ENCODE data around the gene COL26A1.
A peak's percentile ranks its signal among the peaks of the same experiment; 100 is the strongest.

The COL26A1 gene

DNA sequence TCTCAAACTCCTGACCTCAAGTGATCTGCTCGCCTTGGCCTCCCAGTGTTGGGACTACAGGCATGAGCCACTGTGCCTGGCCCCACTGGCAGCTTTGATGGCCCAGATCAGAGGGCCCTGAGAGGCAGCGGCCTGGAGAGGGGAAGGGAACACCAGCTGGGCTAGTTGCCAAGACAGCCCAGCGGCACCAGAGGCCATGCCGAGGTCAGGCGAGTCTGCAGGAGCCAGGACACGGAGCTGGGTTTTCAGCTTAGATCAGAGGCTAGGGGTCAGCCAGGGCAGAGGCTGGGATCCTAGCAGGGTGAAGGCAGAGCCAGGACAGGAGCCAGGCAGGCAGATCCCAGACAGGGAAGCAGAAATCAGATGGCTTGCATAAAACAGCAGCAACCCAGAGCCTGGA is 173.6 kb downstream of the COL26A1 start:
- Histone ChIP-seq H2BK15ac (ENCODE audit: low read length) (no peak overlapping the region), H3K9ac (ENCODE audit: low read depth, low read length, poor library complexity) (no peak overlapping the region), H3K4me2 (ENCODE audit: insufficient read depth, low read length, poor library complexity, severe bottlenecking) (no peak overlapping the region), H3K23ac (ENCODE audit: low read depth, low read length, poor library complexity) (no peak overlapping the region), H2BK120ac (ENCODE audit: low read depth, low read length) (no peak overlapping the region), H4K8ac (ENCODE audit: low read depth, low read length) (no peak overlapping the region), H3K14ac (ENCODE audit: low read length) (no peak overlapping the region), H2AFZ (ENCODE audit: low read length) (no peak overlapping the region), H3K36me3 (replicated peaks in 1 of 2; ENCODE audit: control insufficient read depth in 2 of 2, insufficient read depth in 2 of 2, low read length in 2 of 2) (peaks cover 6 to 12% of the 10 kb centered on the region in 2 donors), H3K9me3 (replicated peaks in 1 of 2; ENCODE audit: control insufficient read depth in 2 of 2, insufficient read depth in 1 of 2, low read depth in 1 of 2, low read length in 2 of 2) (no peaks in the 10 kb centered on the region), H3K4me3 (ENCODE audit: low read length in 2 of 2) (no peak overlapping the region), H3K4me1 (ENCODE audit: control insufficient read depth in 2 of 2, insufficient read depth in 1 of 2, low read depth in 1 of 2, low read length in 2 of 2) (peaks cover 0 to 2% of the 10 kb centered on the region in 2 donors), H3K18ac (ENCODE audit: low read length) (no peak overlapping the region), H2BK12ac (ENCODE audit: low read length) (no peak overlapping the region), H2BK5ac (ENCODE audit: low read length) (no peak overlapping the region), H2AK5ac (ENCODE audit: low read depth, low read length) (no peak overlapping the region), H4K91ac (ENCODE audit: low read depth, low read length, poor library complexity) (no peak overlapping the region), H3K27ac (replicated peaks; ENCODE audit: low read length) (no peak overlapping the region), H3K27me3 (ENCODE audit: control insufficient read depth in 3 of 3, insufficient read depth in 3 of 3, low read depth in 1 of 3, low read length in 3 of 3) (no peaks in the 10 kb centered on the region), H3K4ac (ENCODE audit: low read length) (no peak overlapping the region), H3K79me1 (ENCODE audit: low read depth, low read length) (peaks cover 3% of the 10 kb centered on the region)
- WGBS, 2 donors (ENCODE audit: extremely low coverage in 2 of 2, insufficient read length in 2 of 2, insufficient replicate concordance in 1 of 2): no CpG with 5 or more reads among the region's 6 CpGs
- no peak for DNase-seq (ENCODE audit: low spot score)

DNA sequence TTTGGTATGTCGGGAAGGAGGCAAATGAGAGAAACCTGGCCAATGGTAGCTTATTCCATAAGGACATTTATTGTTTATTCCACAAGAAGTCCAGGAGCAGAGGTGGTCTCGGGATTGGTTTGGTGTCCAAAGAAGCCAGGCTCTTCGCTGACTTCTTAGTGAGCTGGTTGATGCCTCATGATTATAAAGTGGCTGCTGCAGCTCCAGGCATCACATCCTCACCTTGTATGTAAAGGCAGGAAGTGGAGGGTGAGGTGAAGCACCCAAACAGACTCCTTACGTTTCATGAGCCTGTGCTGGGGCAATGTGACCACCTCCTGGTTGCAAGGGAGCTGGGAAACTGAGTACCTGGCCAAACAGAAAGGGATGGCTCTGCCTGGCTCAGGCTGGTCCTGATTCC is 174.0 kb downstream of the COL26A1 start:
- Histone ChIP-seq H2BK5ac (ENCODE audit: low read length) (no peak overlapping the region), H3K4me3 (ENCODE audit: low read length in 2 of 2) (no peak overlapping the region), H3K9ac (ENCODE audit: low read depth, low read length, poor library complexity) (no peak overlapping the region), H4K8ac (ENCODE audit: low read depth, low read length) (no peak overlapping the region), H3K4me2 (ENCODE audit: insufficient read depth, low read length, poor library complexity, severe bottlenecking) (no peak overlapping the region), H3K23ac (ENCODE audit: low read depth, low read length, poor library complexity) (no peak overlapping the region), H3K14ac (ENCODE audit: low read length) (no peak overlapping the region), H3K9me3 (replicated peaks in 1 of 2; ENCODE audit: control insufficient read depth in 2 of 2, insufficient read depth in 1 of 2, low read depth in 1 of 2, low read length in 2 of 2) (no peaks in the 10 kb centered on the region), H3K27ac (replicated peaks; ENCODE audit: low read length) (no peak overlapping the region), H2BK120ac (ENCODE audit: low read depth, low read length) (no peak overlapping the region), H2AFZ (ENCODE audit: low read length) (no peak overlapping the region), H3K79me1 (ENCODE audit: low read depth, low read length) (peaks cover 3% of the 10 kb centered on the region), H2BK15ac (ENCODE audit: low read length) (no peak overlapping the region), H4K91ac (ENCODE audit: low read depth, low read length, poor library complexity) (no peak overlapping the region), H3K36me3 (replicated peaks in 1 of 2; ENCODE audit: control insufficient read depth in 2 of 2, insufficient read depth in 2 of 2, low read length in 2 of 2) (peaks cover 6 to 12% of the 10 kb centered on the region in 2 donors), H3K4me1 (ENCODE audit: control insufficient read depth in 2 of 2, insufficient read depth in 1 of 2, low read depth in 1 of 2, low read length in 2 of 2) (peaks cover 0 to 2% of the 10 kb centered on the region in 2 donors), H3K4ac (ENCODE audit: low read length) (no peak overlapping the region), H3K18ac (ENCODE audit: low read length) (no peak overlapping the region), H2BK12ac (ENCODE audit: low read length) (no peak overlapping the region), H3K27me3 (ENCODE audit: control insufficient read depth in 3 of 3, insufficient read depth in 3 of 3, low read depth in 1 of 3, low read length in 3 of 3) (no peaks in the 10 kb centered on the region), H2AK5ac (ENCODE audit: low read depth, low read length) (no peak overlapping the region)
- no CpG with 5 or more reads among the region's 4 CpGs for WGBS, 2 donors (ENCODE audit: extremely low coverage in 2 of 2, insufficient read length in 2 of 2, insufficient replicate concordance in 1 of 2)
- DNase-seq (ENCODE audit: low spot score): no peak

DNA sequence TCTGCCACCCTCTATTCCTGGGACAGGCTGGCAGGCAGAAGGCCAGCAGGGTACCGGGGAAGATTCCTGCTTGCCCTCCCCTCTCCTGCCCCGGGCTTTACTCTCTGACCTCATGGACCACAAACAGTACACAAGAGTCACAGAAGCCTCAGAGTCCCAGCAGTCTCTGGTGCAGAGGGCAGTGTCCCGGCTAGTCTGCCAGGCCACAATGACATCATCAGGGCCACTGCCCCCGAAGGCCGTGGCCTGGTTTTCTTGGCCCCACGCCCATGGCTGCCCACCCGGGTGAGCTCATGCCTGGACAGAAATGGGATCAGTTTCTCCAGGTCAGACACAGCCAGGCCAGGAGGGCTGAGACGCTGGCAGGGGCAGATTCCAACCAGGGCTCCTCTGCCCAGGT is 174.5 kb downstream of the COL26A1 start:
- H2BK5ac ChIP-seq (ENCODE audit: low read length): no peak overlapping the region
- no peaks in the 10 kb centered on the region for H3K27me3 ChIP-seq (ENCODE audit: control insufficient read depth in 3 of 3, insufficient read depth in 3 of 3, low read depth in 1 of 3, low read length in 3 of 3)
- H3K23ac ChIP-seq (ENCODE audit: low read depth, low read length, poor library complexity): peak overlapping the region; percentile 10
- no peak overlapping the region for H2AFZ ChIP-seq (ENCODE audit: low read length)
- no peak overlapping the region for H2BK12ac ChIP-seq (ENCODE audit: low read length)
- H3K4me2 ChIP-seq (ENCODE audit: insufficient read depth, low read length, poor library complexity, severe bottlenecking): no peak overlapping the region
- H3K4me3 ChIP-seq (ENCODE audit: low read length in 2 of 2): no peak overlapping the region
- WGBS, 2 donors (ENCODE audit: extremely low coverage in 2 of 2, insufficient read length in 2 of 2, insufficient replicate concordance in 1 of 2): no CpG with 5 or more reads among the region's 8 CpGs
- peaks cover 2% of the 10 kb centered on the region for H3K79me1 ChIP-seq (ENCODE audit: low read depth, low read length)
- no peak overlapping the region for H3K4ac ChIP-seq (ENCODE audit: low read length)
- no peak overlapping the region for H2AK5ac ChIP-seq (ENCODE audit: low read depth, low read length)
- peaks cover 7 to 12% of the 10 kb centered on the region in 2 donors for H3K36me3 ChIP-seq (replicated peaks in 1 of 2; ENCODE audit: control insufficient read depth in 2 of 2, insufficient read depth in 2 of 2, low read length in 2 of 2)
- H3K9ac ChIP-seq (ENCODE audit: low read depth, low read length, poor library complexity): no peak overlapping the region
- H3K14ac ChIP-seq (ENCODE audit: low read length): no peak overlapping the region
- H3K18ac ChIP-seq (ENCODE audit: low read length): no peak overlapping the region
- H3K4me1 ChIP-seq (ENCODE audit: control insufficient read depth in 2 of 2, insufficient read depth in 1 of 2, low read depth in 1 of 2, low read length in 2 of 2): peaks cover 0 to 2% of the 10 kb centered on the region in 2 donors
- no peak overlapping the region for H2BK15ac ChIP-seq (ENCODE audit: low read length)
- no peak for DNase-seq (ENCODE audit: low spot score)
- no peak overlapping the region for H4K8ac ChIP-seq (ENCODE audit: low read depth, low read length)
- H3K27ac ChIP-seq (replicated peaks; ENCODE audit: low read length): no peak overlapping the region
- H3K9me3 ChIP-seq (replicated peaks in 1 of 2; ENCODE audit: control insufficient read depth in 2 of 2, insufficient read depth in 1 of 2, low read depth in 1 of 2, low read length in 2 of 2): no peaks in the 10 kb centered on the region
- H4K91ac ChIP-seq (ENCODE audit: low read depth, low read length, poor library complexity): no peak overlapping the region
- H2BK120ac ChIP-seq (ENCODE audit: low read depth, low read length): no peak overlapping the region

DNA sequence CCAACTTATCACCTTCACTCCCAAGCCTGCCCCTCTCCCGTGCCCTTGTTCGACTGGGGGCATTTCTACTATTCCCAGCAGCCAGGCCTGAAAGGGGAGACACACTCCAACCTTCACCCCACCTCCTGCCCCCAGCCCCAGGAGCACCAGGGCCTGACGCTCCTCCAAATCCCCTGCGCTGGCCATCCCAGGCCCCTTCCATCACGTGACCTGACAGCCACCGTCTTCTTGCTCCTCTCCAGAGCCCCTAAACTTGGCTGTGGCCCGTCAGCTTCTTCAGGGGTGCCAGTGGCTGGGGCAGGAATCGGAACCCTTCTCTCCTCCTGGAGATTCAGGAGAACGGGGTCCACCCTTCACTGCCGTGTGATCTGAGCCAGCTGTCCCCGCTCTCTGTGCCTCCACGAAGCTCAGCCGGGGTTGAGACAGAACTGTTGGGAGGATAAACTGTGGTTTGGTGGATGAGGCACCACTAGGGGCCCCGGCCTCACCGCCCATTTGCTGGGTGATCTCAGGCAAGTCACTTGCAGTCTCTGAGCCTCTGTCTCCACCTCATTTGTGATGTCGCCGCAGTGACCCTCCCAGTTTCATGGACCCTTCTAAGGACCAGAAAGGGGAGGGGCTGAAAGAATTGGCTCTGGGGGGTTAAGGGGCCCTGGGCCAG is 175.4 kb downstream of the COL26A1 start:
- no peak overlapping the region for H2AFZ ChIP-seq (ENCODE audit: low read length)
- peak overlapping the region; percentile 1 for H3K23ac ChIP-seq (ENCODE audit: low read depth, low read length, poor library complexity)
- H3K4me2 ChIP-seq (ENCODE audit: insufficient read depth, low read length, poor library complexity, severe bottlenecking): no peak overlapping the region
- DNase-seq (ENCODE audit: low spot score): no peak
- no CpG with 5 or more reads among the region's 17 CpGs for WGBS, 2 donors (ENCODE audit: extremely low coverage in 2 of 2, insufficient read length in 2 of 2, insufficient replicate concordance in 1 of 2)
- no peak overlapping the region for H3K4ac ChIP-seq (ENCODE audit: low read length)
- H3K36me3 ChIP-seq (replicated peaks in 1 of 2; ENCODE audit: control insufficient read depth in 2 of 2, insufficient read depth in 2 of 2, low read length in 2 of 2): peaks cover 12% of the 10 kb centered on the region in 2 donors
- peaks cover 2% of the 10 kb centered on the region for H3K79me1 ChIP-seq (ENCODE audit: low read depth, low read length)
- no peak overlapping the region for H3K4me3 ChIP-seq (ENCODE audit: low read length in 2 of 2)
- H3K18ac ChIP-seq (ENCODE audit: low read length): no peak overlapping the region
- H3K4me1 ChIP-seq (ENCODE audit: control insufficient read depth in 2 of 2, insufficient read depth in 1 of 2, low read depth in 1 of 2, low read length in 2 of 2): peaks cover 0 to 2% of the 10 kb centered on the region in 2 donors
- H2BK5ac ChIP-seq (ENCODE audit: low read length): no peak overlapping the region
- H2AK5ac ChIP-seq (ENCODE audit: low read depth, low read length): peak overlapping the region; percentile 5
- no peak overlapping the region for H3K27ac ChIP-seq (replicated peaks; ENCODE audit: low read length)
- H3K9me3 ChIP-seq (replicated peaks in 1 of 2; ENCODE audit: control insufficient read depth in 2 of 2, insufficient read depth in 1 of 2, low read depth in 1 of 2, low read length in 2 of 2): no peaks in the 10 kb centered on the region
- H3K9ac ChIP-seq (ENCODE audit: low read depth, low read length, poor library complexity): no peak overlapping the region
- H4K8ac ChIP-seq (ENCODE audit: low read depth, low read length): no peak overlapping the region
- H4K91ac ChIP-seq (ENCODE audit: low read depth, low read length, poor library complexity): no peak overlapping the region
- H2BK120ac ChIP-seq (ENCODE audit: low read depth, low read length): no peak overlapping the region
- no peak overlapping the region for H2BK15ac ChIP-seq (ENCODE audit: low read length)
- no peaks in the 10 kb centered on the region for H3K27me3 ChIP-seq (ENCODE audit: control insufficient read depth in 3 of 3, insufficient read depth in 3 of 3, low read depth in 1 of 3, low read length in 3 of 3)
- no peak overlapping the region for H2BK12ac ChIP-seq (ENCODE audit: low read length)
- H3K14ac ChIP-seq (ENCODE audit: low read length): no peak overlapping the region

Data from neuronal stem cell (in vitro differentiated cells).